ENCODE results near the gene GPR162.

GRCh38 chr12:6774499-6775062 is 47.0 kb upstream of the GPR162 start:
- no peak for TF ChIP-seq POLR2A (IDR thresholded peaks at IDR 0.05)
- TF ChIP-seq CTCF (IDR thresholded peaks at IDR 0.05) = no peak
- no peak for TF ChIP-seq POLR2AphosphoS5 (IDR thresholded peaks at IDR 0.05)

All from sigmoid colon (tissue), 4 donors.